NT2/D1 (cell line): ENCODE measurements around the gene B3GALNT1.

Experiments used
- DNase-seq: peaks from one replicate; pipeline ENCODE4 v3.0.0-alpha.2; 2011; ENCODE audit warnings: low read depth, low spot score
- H3K27me3 ChIP-seq: 2 replicates; pipeline ENCODE4 v1.6.0; 2011; ENCODE audit warnings: mild to moderate bottlenecking; ENCODE audit not compliant: insufficient read length, insufficient read depth
- H3K36me3 ChIP-seq: 2 replicates; pipeline ENCODE4 v1.6.1; 2011; ENCODE audit warnings: mild to moderate bottlenecking, low read length, mixed read lengths; ENCODE audit not compliant: insufficient read depth, insufficient read length
- H3K4me1 ChIP-seq: 2 replicates; pipeline ENCODE4 v1.5.1; 2011; ENCODE audit not compliant: insufficient read depth, insufficient read length
- H3K4me3 ChIP-seq: 2 replicates; pipeline ENCODE4 v1.5.1; 2011; ENCODE audit warnings: low read depth; ENCODE audit not compliant: insufficient read length
- H3K9ac ChIP-seq: 2 replicates; pipeline ENCODE4 v1.6.0; 2011; ENCODE audit warnings: low read depth; ENCODE audit not compliant: insufficient read length
- H3K9me3 ChIP-seq: 2 replicates; pipeline ENCODE4 v1.5.1; 2011; ENCODE audit warnings: mild to moderate bottlenecking, low read length; ENCODE audit not compliant: insufficient read depth
- SUZ12 ChIP-seq: IDR thresholded peaks from 2 replicates; pipeline ENCODE4 v1.6.1; 2011; ENCODE audit not compliant: insufficient read length, insufficient read depth; ENCODE audit errors: extremely low read depth
- YY1 ChIP-seq: IDR thresholded peaks from 2 replicates; pipeline ENCODE4 v1.6.1; 2011; ENCODE audit not compliant: insufficient read length, insufficient read depth
- ZNF274 ChIP-seq: IDR thresholded peaks from 2 replicates; pipeline ENCODE4 v1.6.1; 2011; ENCODE audit warnings: mild to moderate bottlenecking, low read depth, low read length

The B3GALNT1 gene

GRCh38 chr3:161100994-161101393 is 4.2 kb downstream of the B3GALNT1 start:
- H3K9me3 ChIP-seq, result no peaks in the 10 kb centered on the region
- no peak overlapping the region for H3K9ac ChIP-seq
- no peak overlapping the region for H3K4me3 ChIP-seq
- H3K4me1 ChIP-seq, result no peaks in the 10 kb centered on the region
- no peak for DNase-seq
- peaks cover 7% of the 10 kb centered on the region for H3K27me3 ChIP-seq
- TF ChIP-seq SUZ12 (no peak), YY1 (no peak)
- peaks cover 64% of the 10 kb centered on the region for H3K36me3 ChIP-seq

- H3K27me3 ChIP-seq, result no peaks in the 10 kb centered on the region
- no peaks in the 10 kb centered on the region for H3K9me3 ChIP-seq
- no peak overlapping the region for H3K4me3 ChIP-seq
- H3K9ac ChIP-seq, result no peak overlapping the region
- TF ChIP-seq YY1, result no peak
- TF ChIP-seq ZNF274, result no peak
- TF ChIP-seq SUZ12, result no peak
- peak; percentile 47 for DNase-seq
- H3K4me1 ChIP-seq, result no peaks in the 10 kb centered on the region
- H3K36me3 ChIP-seq, result peaks cover 61% of the 10 kb centered on the region
Measured at GRCh38 chr3:161096771-161097367, 8.3 kb downstream of the B3GALNT1 start.

- H3K4me3 ChIP-seq, result no peak overlapping the region
- no peak for DNase-seq
- no peaks in the 10 kb centered on the region for H3K9me3 ChIP-seq
- no peak overlapping the region for H3K9ac ChIP-seq
- no peaks in the 10 kb centered on the region for H3K4me1 ChIP-seq
- peaks cover 40% of the 10 kb centered on the region for H3K36me3 ChIP-seq
- H3K27me3 ChIP-seq, result no peaks in the 10 kb centered on the region
- TF ChIP-seq SUZ12 (no peak), YY1 (no peak), ZNF274 (no peak)
Measured at GRCh38 chr3:161093895-161094294, 11.3 kb downstream of the B3GALNT1 start.

- H3K36me3 ChIP-seq, result peaks cover 48% of the 10 kb centered on the region
- no peaks in the 10 kb centered on the region for H3K27me3 ChIP-seq
- no peak for TF ChIP-seq YY1
- no peak for TF ChIP-seq ZNF274
- TF ChIP-seq SUZ12, result no peak
- no peaks in the 10 kb centered on the region for H3K9me3 ChIP-seq
- H3K4me3 ChIP-seq, result no peak overlapping the region
- no peak overlapping the region for H3K9ac ChIP-seq
- no peak for DNase-seq
- no peaks in the 10 kb centered on the region for H3K4me1 ChIP-seq
Measured at GRCh38 chr3:161084277-161084676, 20.9 kb downstream of the B3GALNT1 start.

GRCh38 chr3:161083131-161083530 is 22.0 kb downstream of the B3GALNT1 start:
- TF ChIP-seq SUZ12 (no peak), ZNF274 (no peak), YY1 (no peak)
- no peak for DNase-seq
- no peaks in the 10 kb centered on the region for H3K9me3 ChIP-seq
- H3K27me3 ChIP-seq, result no peaks in the 10 kb centered on the region
- H3K4me3 ChIP-seq, result no peak overlapping the region
- H3K9ac ChIP-seq, result no peak overlapping the region
- no peaks in the 10 kb centered on the region for H3K4me1 ChIP-seq
- H3K36me3 ChIP-seq, result peaks cover 38% of the 10 kb centered on the region

GRCh38 chr3:161082063-161082462 is 23.1 kb downstream of the B3GALNT1 start:
- Histone ChIP-seq H3K4me3 (no peak overlapping the region), H3K4me1 (no peaks in the 10 kb centered on the region), H3K27me3 (no peaks in the 10 kb centered on the region), H3K9ac (no peak overlapping the region), H3K36me3 (peaks cover 31% of the 10 kb centered on the region), H3K9me3 (no peaks in the 10 kb centered on the region)
- DNase-seq, result no peak
- TF ChIP-seq SUZ12, result no peak
- TF ChIP-seq ZNF274, result no peak
- TF ChIP-seq YY1, result no peak

- TF ChIP-seq YY1 (no peak), ZNF274 (no peak), SUZ12 (no peak)
- no peak for DNase-seq
- no peaks in the 10 kb centered on the region for H3K4me1 ChIP-seq
- no peak overlapping the region for H3K4me3 ChIP-seq
- no peaks in the 10 kb centered on the region for H3K27me3 ChIP-seq
- H3K9ac ChIP-seq, result no peak overlapping the region
- H3K9me3 ChIP-seq, result no peaks in the 10 kb centered on the region
- H3K36me3 ChIP-seq, result peaks cover 29% of the 10 kb centered on the region
Measured at GRCh38 chr3:161081633-161082032, 23.5 kb downstream of the B3GALNT1 start.
